WTC11 (cell line): ENCODE measurements around the gene TGM4. TPM values are rescaled to one million over a fixed set of nuclear protein-coding genes. Genes with fewer than 3 reads are reported as not detected.

Experiments
- ATAC-seq: fragments of 200-7000 bp; cut with Tn5 transposase; 2 replicates; pipeline ENCODE4 v1.10.0; 2021; ENCODE audit warnings: mild to moderate bottlenecking, moderate library complexity
- CTCF ChIA-PET: fragments of 300-600 bp; sonication (Branson Sonifier 250); formaldehyde crosslinking; loops from one replicate; lab custom pipeline; 2021; ENCODE audit warnings: antibody characterized with exemption; lab: Charles Lee
- POLR2A ChIA-PET: fragments of 350-600 bp; sonication (Branson Sonifier 250); formaldehyde crosslinking; loops from one replicate; lab custom pipeline; 2021; ENCODE audit warnings: antibody characterized with exemption; lab: Charles Lee
- DNase-seq: peaks from one replicate; pipeline ENCODE4 v3.0.0; 2021; ENCODE audit warnings: low spot score
- H3K27ac Mint-ChIP-seq: 2 replicates; pipeline ENCODE4 v1.8.0; 2021; ENCODE audit warnings: mixed read lengths
- H3K27me3 Mint-ChIP-seq: 2 replicates; pipeline ENCODE4 v1.8.0; 2021; ENCODE audit warnings: low read depth, mild to moderate bottlenecking, moderate library complexity, mixed read lengths
- H3K36me3 Mint-ChIP-seq: 2 replicates; pipeline ENCODE4 v1.8.0; 2021; ENCODE audit warnings: mixed read lengths
- H3K4me1 Mint-ChIP-seq: 2 replicates; pipeline ENCODE4 v1.8.0; 2022; ENCODE audit warnings: mixed read lengths
- H3K4me3 Mint-ChIP-seq: 2 replicates; pipeline ENCODE4 v1.8.0; 2021; ENCODE audit warnings: mild to moderate bottlenecking, moderate library complexity, mixed read lengths
- H3K9me3 Mint-ChIP-seq: 2 replicates; pipeline ENCODE4 v1.8.0; 2021; ENCODE audit warnings: mixed read lengths
- ATF1 ChIP-seq: sonication (generic); formaldehyde crosslinking; IDR thresholded peaks from 2 replicates; pipeline ENCODE4 v1.8.1; 2023; ENCODE audit warnings: mild to moderate bottlenecking, moderate library complexity, missing genetic modification reagents
- CREB1 ChIP-seq: sonication (generic); formaldehyde crosslinking; IDR thresholded peaks from 2 replicates; pipeline ENCODE4 v1.8.0; 2023; ENCODE audit warnings: mild to moderate bottlenecking, missing genetic modification reagents
- CREM ChIP-seq: sonication (generic); formaldehyde crosslinking; IDR thresholded peaks from 2 replicates; pipeline ENCODE4 v1.8.1; 2022; ENCODE audit warnings: mild to moderate bottlenecking, missing genetic modification reagents, moderate library complexity
- FOXK1 ChIP-seq: sonication (generic); formaldehyde crosslinking; IDR thresholded peaks from 2 replicates; pipeline ENCODE4 v1.8.0; 2022; ENCODE audit warnings: mild to moderate bottlenecking, moderate library complexity, missing genetic modification reagents
- GABPB1 ChIP-seq: sonication (generic); formaldehyde crosslinking; IDR thresholded peaks from 2 replicates; pipeline ENCODE4 v1.8.1; 2023; ENCODE audit warnings: mild to moderate bottlenecking, missing genetic modification reagents
- IRF2 ChIP-seq: sonication (generic); formaldehyde crosslinking; IDR thresholded peaks from 2 replicates; pipeline ENCODE4 v1.8.0; 2022; ENCODE audit warnings: low read depth, missing genetic modification reagents, borderline replicate concordance
- MXD4 ChIP-seq: fragments of 250-450 bp; sonication (Bioruptor Pico); IDR thresholded peaks from 2 replicates; pipeline ENCODE4 v1.8.0; 2021; ENCODE audit warnings: mild to moderate bottlenecking, moderate library complexity, borderline replicate concordance
- NFATC4 ChIP-seq: fragments of 250-450 bp; sonication (Bioruptor Pico); IDR thresholded peaks from 2 replicates; pipeline ENCODE4 v1.9.0; 2021; ENCODE audit warnings: mild to moderate bottlenecking
- NR2C2 ChIP-seq: sonication (generic); formaldehyde crosslinking; IDR thresholded peaks from 2 replicates; pipeline ENCODE4 v1.8.0; 2022; ENCODE audit warnings: mild to moderate bottlenecking, missing genetic modification reagents
- PRRX2 ChIP-seq: fragments of 250-450 bp; sonication (Bioruptor Pico); IDR thresholded peaks from 2 replicates; pipeline ENCODE4 v1.8.0; 2021; ENCODE audit warnings: mild to moderate bottlenecking
- RELA ChIP-seq: sonication (generic); formaldehyde crosslinking; IDR thresholded peaks from 2 replicates; pipeline ENCODE4 v1.8.1; 2022; ENCODE audit warnings: missing genetic modification reagents, mild to moderate bottlenecking, borderline replicate concordance
- TEAD4 ChIP-seq: sonication (generic); formaldehyde crosslinking; IDR thresholded peaks from 2 replicates; pipeline ENCODE4 v1.8.0; 2022; ENCODE audit warnings: mild to moderate bottlenecking, missing genetic modification reagents
- ZNF232 ChIP-seq: sonication (generic); formaldehyde crosslinking; IDR thresholded peaks from 2 replicates; pipeline ENCODE4 v1.8.0; 2022; ENCODE audit warnings: mild to moderate bottlenecking, missing genetic modification reagents
- ZNF263 ChIP-seq: sonication (generic); formaldehyde crosslinking; IDR thresholded peaks from 2 replicates; pipeline ENCODE4 v1.8.1; 2022; ENCODE audit warnings: low read depth, mild to moderate bottlenecking, moderate library complexity, missing genetic modification reagents
- ZNF317 ChIP-seq: sonication (generic); formaldehyde crosslinking; IDR thresholded peaks from 2 replicates; pipeline ENCODE4 v1.8.1; 2023; ENCODE audit warnings: low read depth, mild to moderate bottlenecking, moderate library complexity, missing genetic modification reagents, borderline replicate concordance
- ZNF416 ChIP-seq: fragments of 250-450 bp; sonication (Bioruptor Pico); IDR thresholded peaks from 2 replicates; pipeline ENCODE4 v1.9.0; 2021; ENCODE audit warnings: mild to moderate bottlenecking, inconsistent platforms
- ZNF671 ChIP-seq: fragments of 250-450 bp; sonication (Bioruptor Pico); IDR thresholded peaks from 2 replicates; pipeline ENCODE4 v1.8.0; 2021; ENCODE audit warnings: mild to moderate bottlenecking
- total RNA-seq: library from RNA; stranded (reverse); gene quantifications from 3 replicates; pipeline ENCODE4 v1.2.3, GENCODE V29; 2021
- TF ChIP-seq, protein P1 (sequence below): sonication (generic); formaldehyde crosslinking; IDR thresholded peaks from 2 replicates; pipeline ENCODE4 v1.8.0; 2023; ENCODE audit warnings: missing genetic modification reagents, mild to moderate bottlenecking, borderline replicate concordance
- TF ChIP-seq, protein P2 (sequence below): fragments of 250-450 bp; sonication (Bioruptor Pico); IDR thresholded peaks from 2 replicates; pipeline ENCODE4 v1.8.0; 2021; ENCODE audit warnings: mild to moderate bottlenecking
- TF ChIP-seq, protein P3 (sequence below): sonication (generic); formaldehyde crosslinking; IDR thresholded peaks from 2 replicates; pipeline ENCODE4 v1.8.0; 2022; ENCODE audit warnings: mild to moderate bottlenecking, missing genetic modification reagents
- TF ChIP-seq, protein P4 (sequence below): sonication (generic); formaldehyde crosslinking; IDR thresholded peaks from 2 replicates; pipeline ENCODE4 v1.8.1; 2022; ENCODE audit warnings: mild to moderate bottlenecking, missing genetic modification reagents, moderate library complexity, borderline replicate concordance
- TF ChIP-seq, protein P5 (sequence below): sonication (generic); formaldehyde crosslinking; IDR thresholded peaks from 2 replicates; pipeline ENCODE4 v1.8.1; 2022; ENCODE audit warnings: missing genetic modification reagents, borderline replicate concordance

TGM4 gene
- total RNA-seq, 1 experiment from 2014 or later = not detected

DNA sequence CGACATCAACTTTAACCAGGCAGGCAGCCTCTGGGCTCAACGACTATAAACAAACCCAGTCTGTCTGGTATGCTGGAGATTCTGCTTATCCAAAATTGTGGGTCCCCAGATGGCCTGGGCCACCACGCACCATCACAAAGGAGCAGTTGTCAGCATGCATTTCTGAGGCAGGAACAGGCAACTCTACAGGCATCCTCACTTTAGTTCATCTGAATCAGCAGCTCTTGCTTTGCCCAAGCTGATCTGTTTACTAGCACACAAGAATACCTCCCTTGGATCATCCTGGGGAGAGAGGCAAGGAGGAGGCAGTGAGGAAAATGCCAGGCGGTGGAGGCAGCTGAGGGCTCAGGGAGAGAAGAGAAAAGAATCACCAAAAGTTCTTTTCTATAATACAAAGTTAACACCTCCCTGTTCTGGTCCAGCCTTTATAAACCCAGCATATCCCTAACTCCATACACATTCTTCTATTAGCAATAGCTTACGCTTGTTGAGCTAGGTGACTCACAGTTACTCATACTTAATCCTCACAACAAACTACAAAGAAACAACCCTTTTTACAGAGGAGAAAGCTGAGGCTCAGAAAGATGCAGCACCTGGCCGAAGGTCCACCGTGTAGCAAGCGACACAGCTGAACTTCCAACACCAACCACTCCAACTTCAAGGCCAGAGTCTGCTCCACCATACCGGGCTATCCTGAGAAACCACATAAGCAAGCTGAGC lies 68.0 kb downstream of the TGM4 start:
- no peaks in the 10 kb centered on the region for H3K27me3 Mint-ChIP-seq
- POLR2A ChIA-PET = no interaction called here
- DNase-seq = no peak
- no peak overlapping the region for H3K27ac Mint-ChIP-seq
- no peaks in the 10 kb centered on the region for H3K9me3 Mint-ChIP-seq
- TF ChIP-seq PRRX2 (CRISPR knock-in tag) = no peak
- TF ChIP-seq, protein P1, sequence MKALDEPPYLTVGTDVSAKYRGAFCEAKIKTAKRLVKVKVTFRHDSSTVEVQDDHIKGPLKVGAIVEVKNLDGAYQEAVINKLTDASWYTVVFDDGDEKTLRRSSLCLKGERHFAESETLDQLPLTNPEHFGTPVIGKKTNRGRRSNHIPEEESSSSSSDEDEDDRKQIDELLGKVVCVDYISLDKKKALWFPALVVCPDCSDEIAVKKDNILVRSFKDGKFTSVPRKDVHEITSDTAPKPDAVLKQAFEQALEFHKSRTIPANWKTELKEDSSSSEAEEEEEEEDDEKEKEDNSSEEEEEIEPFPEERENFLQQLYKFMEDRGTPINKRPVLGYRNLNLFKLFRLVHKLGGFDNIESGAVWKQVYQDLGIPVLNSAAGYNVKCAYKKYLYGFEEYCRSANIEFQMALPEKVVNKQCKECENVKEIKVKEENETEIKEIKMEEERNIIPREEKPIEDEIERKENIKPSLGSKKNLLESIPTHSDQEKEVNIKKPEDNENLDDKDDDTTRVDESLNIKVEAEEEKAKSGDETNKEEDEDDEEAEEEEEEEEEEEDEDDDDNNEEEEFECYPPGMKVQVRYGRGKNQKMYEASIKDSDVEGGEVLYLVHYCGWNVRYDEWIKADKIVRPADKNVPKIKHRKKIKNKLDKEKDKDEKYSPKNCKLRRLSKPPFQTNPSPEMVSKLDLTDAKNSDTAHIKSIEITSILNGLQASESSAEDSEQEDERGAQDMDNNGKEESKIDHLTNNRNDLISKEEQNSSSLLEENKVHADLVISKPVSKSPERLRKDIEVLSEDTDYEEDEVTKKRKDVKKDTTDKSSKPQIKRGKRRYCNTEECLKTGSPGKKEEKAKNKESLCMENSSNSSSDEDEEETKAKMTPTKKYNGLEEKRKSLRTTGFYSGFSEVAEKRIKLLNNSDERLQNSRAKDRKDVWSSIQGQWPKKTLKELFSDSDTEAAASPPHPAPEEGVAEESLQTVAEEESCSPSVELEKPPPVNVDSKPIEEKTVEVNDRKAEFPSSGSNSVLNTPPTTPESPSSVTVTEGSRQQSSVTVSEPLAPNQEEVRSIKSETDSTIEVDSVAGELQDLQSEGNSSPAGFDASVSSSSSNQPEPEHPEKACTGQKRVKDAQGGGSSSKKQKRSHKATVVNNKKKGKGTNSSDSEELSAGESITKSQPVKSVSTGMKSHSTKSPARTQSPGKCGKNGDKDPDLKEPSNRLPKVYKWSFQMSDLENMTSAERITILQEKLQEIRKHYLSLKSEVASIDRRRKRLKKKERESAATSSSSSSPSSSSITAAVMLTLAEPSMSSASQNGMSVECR (CRISPR knock-in tag) = no peak
- TF ChIP-seq ZNF232 (CRISPR knock-in tag) = no peak
- TF ChIP-seq, protein P2, sequence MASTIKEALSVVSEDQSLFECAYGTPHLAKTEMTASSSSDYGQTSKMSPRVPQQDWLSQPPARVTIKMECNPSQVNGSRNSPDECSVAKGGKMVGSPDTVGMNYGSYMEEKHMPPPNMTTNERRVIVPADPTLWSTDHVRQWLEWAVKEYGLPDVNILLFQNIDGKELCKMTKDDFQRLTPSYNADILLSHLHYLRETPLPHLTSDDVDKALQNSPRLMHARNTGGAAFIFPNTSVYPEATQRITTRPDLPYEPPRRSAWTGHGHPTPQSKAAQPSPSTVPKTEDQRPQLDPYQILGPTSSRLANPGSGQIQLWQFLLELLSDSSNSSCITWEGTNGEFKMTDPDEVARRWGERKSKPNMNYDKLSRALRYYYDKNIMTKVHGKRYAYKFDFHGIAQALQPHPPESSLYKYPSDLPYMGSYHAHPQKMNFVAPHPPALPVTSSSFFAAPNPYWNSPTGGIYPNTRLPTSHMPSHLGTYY (CRISPR knock-in tag) = no peak
- TF ChIP-seq FOXK1 (CRISPR knock-in tag) = no peak
- TF ChIP-seq, all 79 proteins: peak for 0
- Mint-ChIP-seq H3K36me3 (peaks cover 28% of the 10 kb centered on the region), H3K4me3 (no peak overlapping the region), H3K4me1 (no peaks in the 10 kb centered on the region)
- no peak for ATAC-seq
- CTCF ChIA-PET = no interaction called here

DNA sequence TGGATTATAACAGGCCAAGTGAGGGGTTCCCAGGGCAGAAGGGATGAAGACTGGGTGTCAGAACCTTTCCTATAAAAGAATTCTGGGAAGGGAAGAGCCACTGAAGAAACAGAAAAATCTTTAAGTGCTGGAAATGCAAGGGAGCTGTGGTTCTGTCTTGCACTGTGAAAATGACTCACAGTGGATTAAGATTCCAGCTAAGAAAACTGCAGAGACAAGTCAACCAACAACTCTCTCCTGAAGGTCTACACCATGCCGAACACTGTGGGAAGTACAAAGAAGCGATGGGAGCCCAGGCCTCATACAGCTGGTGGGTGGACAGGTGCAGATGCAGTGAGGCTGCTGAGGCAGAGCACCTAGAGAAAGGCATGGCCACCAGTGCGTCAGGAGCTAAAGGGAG lies 73.8 kb downstream of the TGM4 start:
- peaks cover 2% of the 10 kb centered on the region; the same call in 1 of the 2 replicates for H3K36me3 Mint-ChIP-seq

More for the DNA sequence above, 73.8 kb downstream of the TGM4 start:
- Mint-ChIP-seq H3K4me1 (peaks cover 21% of the 10 kb centered on the region), H3K27ac (no peak overlapping the region), H3K9me3 (no peaks in the 10 kb centered on the region), H3K27me3 (no peaks in the 10 kb centered on the region), H3K4me3 (no peak overlapping the region)
- ATAC-seq (no peak), DNase-seq (no peak)
- TF ChIP-seq, protein P3, sequence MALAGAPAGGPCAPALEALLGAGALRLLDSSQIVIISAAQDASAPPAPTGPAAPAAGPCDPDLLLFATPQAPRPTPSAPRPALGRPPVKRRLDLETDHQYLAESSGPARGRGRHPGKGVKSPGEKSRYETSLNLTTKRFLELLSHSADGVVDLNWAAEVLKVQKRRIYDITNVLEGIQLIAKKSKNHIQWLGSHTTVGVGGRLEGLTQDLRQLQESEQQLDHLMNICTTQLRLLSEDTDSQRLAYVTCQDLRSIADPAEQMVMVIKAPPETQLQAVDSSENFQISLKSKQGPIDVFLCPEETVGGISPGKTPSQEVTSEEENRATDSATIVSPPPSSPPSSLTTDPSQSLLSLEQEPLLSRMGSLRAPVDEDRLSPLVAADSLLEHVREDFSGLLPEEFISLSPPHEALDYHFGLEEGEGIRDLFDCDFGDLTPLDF (CRISPR knock-in tag) = no peak
- TF ChIP-seq ZNF416 (CRISPR knock-in tag) (no peak), GABPB1 (CRISPR knock-in tag) (no peak), MXD4 (no peak), ZNF263 (CRISPR knock-in tag) (no peak), TEAD4 (no peak), NFATC4 (CRISPR knock-in tag) (no peak), ZNF671 (CRISPR knock-in tag) (no peak), ZNF317 (CRISPR knock-in tag) (no peak), NR2C2 (CRISPR knock-in tag) (no peak), RELA (no peak), ATF1 (CRISPR knock-in tag) (no peak), CREM (CRISPR knock-in tag) (no peak), CREB1 (CRISPR knock-in tag) (no peak), IRF2 (CRISPR knock-in tag) (no peak)
- TF ChIP-seq, protein P2 (CRISPR knock-in tag) = no peak
- TF ChIP-seq, protein P4, sequence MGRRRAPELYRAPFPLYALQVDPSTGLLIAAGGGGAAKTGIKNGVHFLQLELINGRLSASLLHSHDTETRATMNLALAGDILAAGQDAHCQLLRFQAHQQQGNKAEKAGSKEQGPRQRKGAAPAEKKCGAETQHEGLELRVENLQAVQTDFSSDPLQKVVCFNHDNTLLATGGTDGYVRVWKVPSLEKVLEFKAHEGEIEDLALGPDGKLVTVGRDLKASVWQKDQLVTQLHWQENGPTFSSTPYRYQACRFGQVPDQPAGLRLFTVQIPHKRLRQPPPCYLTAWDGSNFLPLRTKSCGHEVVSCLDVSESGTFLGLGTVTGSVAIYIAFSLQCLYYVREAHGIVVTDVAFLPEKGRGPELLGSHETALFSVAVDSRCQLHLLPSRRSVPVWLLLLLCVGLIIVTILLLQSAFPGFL (CRISPR knock-in tag) = no peak
- TF ChIP-seq, protein P5, sequence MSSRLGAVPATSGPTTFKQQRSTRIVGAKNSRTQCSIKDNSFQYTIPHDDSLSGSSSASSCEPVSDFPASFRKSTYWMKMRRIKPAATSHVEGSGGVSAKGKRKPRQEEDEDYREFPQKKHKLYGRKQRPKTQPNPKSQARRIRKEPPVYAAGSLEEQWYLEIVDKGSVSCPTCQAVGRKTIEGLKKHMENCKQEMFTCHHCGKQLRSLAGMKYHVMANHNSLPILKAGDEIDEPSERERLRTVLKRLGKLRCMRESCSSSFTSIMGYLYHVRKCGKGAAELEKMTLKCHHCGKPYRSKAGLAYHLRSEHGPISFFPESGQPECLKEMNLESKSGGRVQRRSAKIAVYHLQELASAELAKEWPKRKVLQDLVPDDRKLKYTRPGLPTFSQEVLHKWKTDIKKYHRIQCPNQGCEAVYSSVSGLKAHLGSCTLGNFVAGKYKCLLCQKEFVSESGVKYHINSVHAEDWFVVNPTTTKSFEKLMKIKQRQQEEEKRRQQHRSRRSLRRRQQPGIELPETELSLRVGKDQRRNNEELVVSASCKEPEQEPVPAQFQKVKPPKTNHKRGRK (CRISPR knock-in tag) = no peak
- CTCF ChIA-PET = interaction anchor here (1.4 kb wide), 1 partner anchor 34 kb away, joined by 3 read pairs; no protein-coding TSS in a partner anchor
- POLR2A ChIA-PET = no interaction called here
